Panc1 (cell line): ENCODE data around the gene CELF2.

ENCODE experiments used
- CTCF ChIP-seq: fragments of 450-650 bp; IDR thresholded peaks from 2 replicates; pipeline ENCODE4 v1.5.1; 2017; ENCODE audit warnings: mild to moderate bottlenecking
- POLR2AphosphoS5 ChIP-seq: IDR thresholded peaks from 2 replicates; pipeline ENCODE4 v1.6.1; 2012; ENCODE audit warnings: mild to moderate bottlenecking, low read depth, low read length, moderate library complexity
- TF ChIP-seq, protein P1 (sequence below), 2 experiments: IDR thresholded peaks; 2 replicates each; pipeline ENCODE4 v1.6.1; 2011 to 2012; ENCODE audit warnings: low read depth in 2 of 2, control low read depth in 1 of 2, low read length in 1 of 2, mild to moderate bottlenecking in 1 of 2, moderate library complexity in 1 of 2; ENCODE audit not compliant: insufficient read depth in 1 of 2

GRCh38 chr10:11282156-11282555, 264.5 kb downstream of the CELF2 start:
- TF ChIP-seq CTCF, result no peak
- no peak for TF ChIP-seq POLR2AphosphoS5
- TF ChIP-seq, protein P1, sequence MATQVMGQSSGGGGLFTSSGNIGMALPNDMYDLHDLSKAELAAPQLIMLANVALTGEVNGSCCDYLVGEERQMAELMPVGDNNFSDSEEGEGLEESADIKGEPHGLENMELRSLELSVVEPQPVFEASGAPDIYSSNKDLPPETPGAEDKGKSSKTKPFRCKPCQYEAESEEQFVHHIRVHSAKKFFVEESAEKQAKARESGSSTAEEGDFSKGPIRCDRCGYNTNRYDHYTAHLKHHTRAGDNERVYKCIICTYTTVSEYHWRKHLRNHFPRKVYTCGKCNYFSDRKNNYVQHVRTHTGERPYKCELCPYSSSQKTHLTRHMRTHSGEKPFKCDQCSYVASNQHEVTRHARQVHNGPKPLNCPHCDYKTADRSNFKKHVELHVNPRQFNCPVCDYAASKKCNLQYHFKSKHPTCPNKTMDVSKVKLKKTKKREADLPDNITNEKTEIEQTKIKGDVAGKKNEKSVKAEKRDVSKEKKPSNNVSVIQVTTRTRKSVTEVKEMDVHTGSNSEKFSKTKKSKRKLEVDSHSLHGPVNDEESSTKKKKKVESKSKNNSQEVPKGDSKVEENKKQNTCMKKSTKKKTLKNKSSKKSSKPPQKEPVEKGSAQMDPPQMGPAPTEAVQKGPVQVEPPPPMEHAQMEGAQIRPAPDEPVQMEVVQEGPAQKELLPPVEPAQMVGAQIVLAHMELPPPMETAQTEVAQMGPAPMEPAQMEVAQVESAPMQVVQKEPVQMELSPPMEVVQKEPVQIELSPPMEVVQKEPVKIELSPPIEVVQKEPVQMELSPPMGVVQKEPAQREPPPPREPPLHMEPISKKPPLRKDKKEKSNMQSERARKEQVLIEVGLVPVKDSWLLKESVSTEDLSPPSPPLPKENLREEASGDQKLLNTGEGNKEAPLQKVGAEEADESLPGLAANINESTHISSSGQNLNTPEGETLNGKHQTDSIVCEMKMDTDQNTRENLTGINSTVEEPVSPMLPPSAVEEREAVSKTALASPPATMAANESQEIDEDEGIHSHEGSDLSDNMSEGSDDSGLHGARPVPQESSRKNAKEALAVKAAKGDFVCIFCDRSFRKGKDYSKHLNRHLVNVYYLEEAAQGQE (IDR thresholded peaks at IDR 0.05; ENCODE audit: insufficient read depth in 1 of 2, low read depth in 2 of 2, low read length in 1 of 2), result no peak
